GM12892 (cell line): ENCODE measurements around the gene CRB2.
"Not testable (repeated sequence)": the region's sequence is repeated elsewhere in the genome, so short reads cannot be mapped to it uniquely, and the experiment has no call there.

Experiments
- POLR2A ChIP-seq: IDR thresholded peaks from 2 replicates; pipeline ENCODE4 v1.6.1; 2011; ENCODE audit warnings: low read depth, low read length, control low read depth
- POLR2AphosphoS5 ChIP-seq: IDR thresholded peaks from 2 replicates; pipeline ENCODE4 v1.6.1; 2011; ENCODE audit warnings: low read depth, low read length, control low read depth

- TF ChIP-seq POLR2A, POLR2AphosphoS5: not testable (repeated sequence)
Measured at GRCh38 chr9:123333058-123333669, 22.8 kb upstream of the CRB2 start.
